HepG2 (cell line): ENCODE data around the gene DPP3. TPM values are rescaled to one million over a fixed set of nuclear protein-coding genes. Genes with fewer than 3 reads are reported as not detected.

Experiments used
- FOSL2 ChIP-seq: sonication (generic); formaldehyde crosslinking; IDR thresholded peaks from 2 replicates; pipeline ENCODE4 v1.4.0; 2020; ENCODE audit warnings: missing genetic modification reagents
- JUND ChIP-seq: sonication (generic); formaldehyde crosslinking; IDR thresholded peaks from 2 replicates; pipeline ENCODE4 v1.8.0; 2022; ENCODE audit warnings: mild to moderate bottlenecking, missing genetic modification reagents
- KAT7 ChIP-seq: IDR thresholded peaks from 2 replicates; pipeline ENCODE4 v1.6.1; 2018; ENCODE audit warnings: borderline replicate concordance, missing compliant biosample characterization
- NONO ChIP-seq, 2 experiments: fragments of 450-650 bp in 1 of 2; sonication (generic) in 1 of 2; formaldehyde crosslinking in 1 of 2; IDR thresholded peaks in 1 of 2; conservative IDR thresholded peaks in 1 of 2; 2 replicates each; pipeline versions ENCODE4 v1.6.1 to v1.8.0; 2017 to 2022; ENCODE audit warnings: mild to moderate bottlenecking in 1 of 2, missing genetic modification reagents in 1 of 2, moderate library complexity in 1 of 2
- RFXAP ChIP-seq: sonication (generic); formaldehyde crosslinking; IDR thresholded peaks from 2 replicates; pipeline ENCODE4 v1.4.0; 2020; ENCODE audit warnings: missing genetic modification reagents, borderline replicate concordance
- SIX1 ChIP-seq: sonication (generic); formaldehyde crosslinking; IDR thresholded peaks from 2 replicates; pipeline ENCODE4 v1.4.0; 2020; ENCODE audit warnings: missing genetic modification reagents, borderline replicate concordance
- ZBTB46 ChIP-seq: sonication (generic); formaldehyde crosslinking; IDR thresholded peaks from 2 replicates; pipeline ENCODE4 v1.4.0; 2020; ENCODE audit warnings: mild to moderate bottlenecking, missing genetic modification reagents, borderline replicate concordance
- ZNF142 ChIP-seq: sonication (generic); formaldehyde crosslinking; IDR thresholded peaks from 2 replicates; pipeline ENCODE4 v1.4.0; 2020; ENCODE audit warnings: missing genetic modification reagents
- ZNF274 ChIP-seq: sonication (generic); formaldehyde crosslinking; IDR thresholded peaks from 2 replicates; pipeline ENCODE4 v1.5.1; 2020; ENCODE audit warnings: mild to moderate bottlenecking, missing genetic modification reagents
- polyA plus RNA-seq, 8 experiments: library from polyadenylated mRNA; depleted of rRNA in 3 of 8; stranded (reverse) in 7 of 8; unstranded in 1 of 8; fragments of >200 nt; fragmentation: Illumina TruSeq in 4 of 8; extraction: Trizol in 4 of 8; gene quantifications; 2 replicates each; pipeline versions ENCODE4 v1.2.1 to v1.2.3, GENCODE V29; 2011 to 2016; ENCODE audit warnings: low read depth in 4 of 8, missing spikeins in 1 of 8, mixed read lengths in 1 of 8; ENCODE audit not compliant: insufficient read depth in 1 of 8
- total RNA-seq, 5 experiments: library from RNA; depleted of rRNA; stranded (reverse); fragments of >200 nt; fragmentation: Illumina TruSeq; extraction: Trizol; gene quantifications; 2 replicates each; pipeline ENCODE4 v1.2.3, GENCODE V29; 2016; ENCODE audit warnings: low read depth in 1 of 5
- TF ChIP-seq, protein P1 (sequence below): fragments of 450-650 bp; IDR thresholded peaks from 2 replicates; pipeline ENCODE4 v1.6.1; 2017
- TF ChIP-seq, protein P2 (sequence below): sonication (generic); formaldehyde crosslinking; IDR thresholded peaks from 2 replicates; pipeline ENCODE4 v1.8.1; 2023; ENCODE audit warnings: mild to moderate bottlenecking, missing genetic modification reagents, borderline replicate concordance
- TF ChIP-seq, protein P3 (sequence below): sonication (generic); formaldehyde crosslinking; IDR thresholded peaks from 2 replicates; pipeline ENCODE4 v1.8.1; 2023; ENCODE audit warnings: missing genetic modification reagents, inconsistent platforms, borderline replicate concordance

Gene DPP3
- total and polyA plus RNA-seq, 2 of the 13 experiments (the other 11 are each of a cell fraction or from before 2014, with no cell fraction given): 38.4 to 59.8 TPM

DNA sequence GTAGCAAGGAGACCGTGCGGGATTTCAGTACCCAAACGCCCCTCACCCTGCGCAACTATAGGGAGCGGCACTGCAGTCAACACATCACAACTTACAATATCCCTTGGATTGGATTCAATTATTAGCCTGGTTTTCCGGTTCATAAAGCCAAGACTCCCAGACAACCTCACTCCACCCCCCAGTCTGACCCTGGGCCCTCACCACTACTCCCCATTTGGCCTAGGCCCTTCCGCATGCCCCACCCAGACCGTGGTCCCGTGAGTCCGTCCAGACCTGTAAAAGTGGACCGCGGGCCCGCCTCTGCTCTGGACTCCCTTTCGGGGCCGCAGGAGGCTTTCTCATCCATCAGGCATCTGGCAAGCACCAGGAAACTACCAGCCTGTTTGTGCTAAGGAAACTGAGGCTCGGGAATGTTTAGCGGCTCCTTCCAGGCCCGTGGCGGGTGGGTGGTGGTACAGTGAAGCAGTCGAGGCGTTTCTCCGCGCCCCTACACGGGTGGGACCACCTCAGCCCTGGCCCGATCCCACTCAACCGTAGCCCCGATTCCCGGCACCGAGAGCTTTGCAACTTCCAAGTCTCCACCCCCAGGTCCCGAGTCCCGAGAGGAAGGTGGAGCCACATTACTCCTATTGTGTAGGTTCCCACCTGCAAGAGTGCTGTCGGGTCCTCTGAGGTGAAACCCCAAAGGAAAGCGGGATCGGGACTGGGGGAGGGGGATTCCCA lies 679 bp upstream of the DPP3 start (continued):
- TF ChIP-seq ZBTB46 (CRISPR knock-in tag) (0 out of 2 replicates have a peak, but pooled peaks have one; percentile 7), FOSL2 (CRISPR knock-in tag) (no peak), NONO (IDR thresholded peaks at IDR 0.05) (no peak), NONO (CRISPR knock-in tag; conservative IDR thresholded peaks at IDR 0.05) (no peak), ZNF142 (CRISPR knock-in tag) (0 out of 2 replicates have a peak, but pooled peaks have one; percentile 15), RFXAP (CRISPR knock-in tag) (no peak), JUND (peak; percentile 35; the same call in 1 of the 2 replicates), ZNF274 (CRISPR knock-in tag) (no peak; the same call in 1 of the 2 replicates), KAT7 (CRISPR knock-in tag) (no peak), SIX1 (no peak)
- TF ChIP-seq, protein P1, sequence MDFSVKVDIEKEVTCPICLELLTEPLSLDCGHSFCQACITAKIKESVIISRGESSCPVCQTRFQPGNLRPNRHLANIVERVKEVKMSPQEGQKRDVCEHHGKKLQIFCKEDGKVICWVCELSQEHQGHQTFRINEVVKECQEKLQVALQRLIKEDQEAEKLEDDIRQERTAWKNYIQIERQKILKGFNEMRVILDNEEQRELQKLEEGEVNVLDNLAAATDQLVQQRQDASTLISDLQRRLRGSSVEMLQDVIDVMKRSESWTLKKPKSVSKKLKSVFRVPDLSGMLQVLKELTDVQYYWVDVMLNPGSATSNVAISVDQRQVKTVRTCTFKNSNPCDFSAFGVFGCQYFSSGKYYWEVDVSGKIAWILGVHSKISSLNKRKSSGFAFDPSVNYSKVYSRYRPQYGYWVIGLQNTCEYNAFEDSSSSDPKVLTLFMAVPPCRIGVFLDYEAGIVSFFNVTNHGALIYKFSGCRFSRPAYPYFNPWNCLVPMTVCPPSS: no peak
- TF ChIP-seq, protein P2, sequence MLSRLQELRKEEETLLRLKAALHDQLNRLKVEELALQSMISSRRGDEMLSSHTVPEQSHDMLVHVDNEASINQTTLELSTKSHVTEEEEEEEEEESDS: no peak
- TF ChIP-seq, protein P3, sequence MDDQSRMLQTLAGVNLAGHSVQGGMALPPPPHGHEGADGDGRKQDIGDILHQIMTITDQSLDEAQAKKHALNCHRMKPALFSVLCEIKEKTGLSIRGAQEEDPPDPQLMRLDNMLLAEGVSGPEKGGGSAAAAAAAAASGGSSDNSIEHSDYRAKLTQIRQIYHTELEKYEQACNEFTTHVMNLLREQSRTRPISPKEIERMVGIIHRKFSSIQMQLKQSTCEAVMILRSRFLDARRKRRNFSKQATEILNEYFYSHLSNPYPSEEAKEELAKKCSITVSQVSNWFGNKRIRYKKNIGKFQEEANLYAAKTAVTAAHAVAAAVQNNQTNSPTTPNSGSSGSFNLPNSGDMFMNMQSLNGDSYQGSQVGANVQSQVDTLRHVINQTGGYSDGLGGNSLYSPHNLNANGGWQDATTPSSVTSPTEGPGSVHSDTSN: no peak
